Stomach smooth muscle (tissue), 2 donors: Measurements from ENCODE around the gene GET4.

Source experiments
- H3K27ac ChIP-seq: one replicate; pipeline ENCODE4 v1.7.0; 2013; ENCODE audit warnings: mild to moderate bottlenecking, low read length, inconsistent platforms
- H3K27me3 ChIP-seq, 2 donors: one replicate each; pipeline ENCODE4 v1.7.0; 2013; ENCODE audit warnings: low read length in 2 of 2; ENCODE audit not compliant: insufficient read depth in 2 of 2, control insufficient read depth in 1 of 2
- H3K36me3 ChIP-seq, 2 donors: one replicate each; pipeline ENCODE4 v1.7.0; 2013; ENCODE audit warnings: low read length in 2 of 2; ENCODE audit not compliant: control insufficient read depth in 2 of 2, insufficient read depth in 2 of 2
- H3K4me1 ChIP-seq: one replicate; pipeline ENCODE4 v1.7.0; 2013; ENCODE audit warnings: low read length; ENCODE audit not compliant: control insufficient read depth, insufficient read depth
- H3K4me3 ChIP-seq, 2 donors: one replicate each; pipeline ENCODE4 v1.7.0; 2013; ENCODE audit warnings: low read length in 2 of 2
- H3K9ac ChIP-seq, 2 donors: one replicate each; pipeline ENCODE4 v1.7.0; 2013; ENCODE audit warnings: low read length in 2 of 2, mild to moderate bottlenecking in 1 of 2
- H3K9me3 ChIP-seq, 2 donors: one replicate each; pipeline ENCODE4 v1.7.0; 2013; ENCODE audit warnings: low read length in 2 of 2; ENCODE audit not compliant: control insufficient read depth in 2 of 2
- donor health status: healthy.
- donor health status: Pancreatic carcinoma.

GET4 gene

DNA sequence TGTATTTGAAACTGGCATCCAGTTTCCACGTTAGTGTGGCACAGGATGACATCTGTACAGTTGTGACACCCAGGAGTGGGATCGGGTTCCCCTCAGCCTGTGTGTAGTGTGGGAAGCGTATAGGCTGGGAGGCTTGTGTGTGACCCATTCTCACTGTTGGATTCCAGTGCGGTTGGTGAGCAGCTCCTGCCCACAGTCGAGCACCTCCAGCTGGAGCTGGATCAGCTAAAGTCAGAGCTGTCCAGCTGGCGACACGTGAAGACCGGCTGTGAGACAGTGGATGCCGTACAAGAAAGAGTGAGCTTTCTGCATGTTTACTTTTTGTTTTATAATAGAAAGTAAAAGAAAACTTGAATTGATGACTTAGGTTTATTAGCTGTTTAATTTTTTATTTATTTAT, 18.7 kb upstream of the GET4 start:
- Histone ChIP-seq H3K4me1 (no peaks in the 10 kb centered on the region), H3K27me3 (no peaks in the 10 kb centered on the region), H3K27ac (no peak overlapping the region), H3K4me3 (no peak overlapping the region), H3K9me3 (no peaks in the 10 kb centered on the region), H3K9ac (no peak overlapping the region), H3K36me3 (peaks cover 83 to 85% of the 10 kb centered on the region in 2 donors)

- H3K36me3 ChIP-seq, result peaks cover 72 to 75% of the 10 kb centered on the region in 2 donors
- no peaks in the 10 kb centered on the region for H3K4me1 ChIP-seq
Measured at GRCh38 chr7:859359-860030, 16.9 kb upstream of the GET4 start.

DNA sequence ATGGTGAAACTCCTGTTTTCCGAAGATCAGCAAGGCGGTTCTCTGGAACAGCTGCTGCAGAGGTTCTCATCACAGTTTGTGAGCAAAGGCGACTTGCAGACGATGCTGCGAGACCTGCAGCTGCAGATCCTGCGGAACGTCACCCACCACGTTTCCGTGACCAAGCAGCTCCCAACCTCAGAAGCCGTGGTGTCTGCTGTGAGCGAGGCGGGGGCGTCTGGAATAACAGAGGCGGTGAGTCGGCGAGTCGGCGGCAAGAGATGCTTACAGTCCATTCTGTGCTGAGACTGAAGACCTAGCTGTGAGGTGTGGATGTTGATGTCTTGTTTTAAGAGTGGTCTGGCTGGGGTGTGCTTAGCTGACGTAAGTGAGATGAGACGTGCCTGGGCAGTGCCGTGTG, 16.2 kb upstream of the GET4 start:
- Histone ChIP-seq H3K4me3 (no peak overlapping the region), H3K27ac (no peak overlapping the region), H3K36me3 (peaks cover 73 to 74% of the 10 kb centered on the region in 2 donors), H3K27me3 (no peaks in the 10 kb centered on the region), H3K4me1 (no peaks in the 10 kb centered on the region), H3K9ac (no peak overlapping the region), H3K9me3 (no peaks in the 10 kb centered on the region)

More at GRCh38 chr7:859359-860030, 16.9 kb upstream of the GET4 start:
- no peak overlapping the region for H3K4me3 ChIP-seq
- no peak overlapping the region for H3K9ac ChIP-seq
- no peak overlapping the region for H3K27ac ChIP-seq
- no peaks in the 10 kb centered on the region for H3K9me3 ChIP-seq
- no peaks in the 10 kb centered on the region for H3K27me3 ChIP-seq

DNA sequence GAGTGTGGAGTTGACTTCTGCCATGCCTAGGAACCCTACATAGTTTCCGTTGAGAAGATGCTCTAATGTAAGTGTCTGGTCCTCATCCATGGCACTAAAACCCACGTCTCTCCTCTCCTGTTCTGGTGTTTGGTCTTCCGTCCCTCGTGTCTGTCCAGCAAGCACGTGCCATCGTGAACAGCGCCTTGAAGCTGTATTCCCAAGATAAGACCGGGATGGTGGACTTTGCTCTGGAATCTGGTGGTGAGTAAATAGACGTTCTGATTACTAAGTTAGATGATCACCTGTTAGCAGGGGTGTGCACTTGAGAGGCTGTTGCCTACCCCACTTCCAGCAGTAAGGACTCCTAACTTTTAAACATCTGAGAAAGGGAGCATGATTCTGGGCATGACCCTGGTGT, 15.1 kb upstream of the GET4 start:
- Histone ChIP-seq H3K9ac (no peak overlapping the region), H3K9me3 (no peaks in the 10 kb centered on the region), H3K27ac (no peak overlapping the region), H3K4me1 (no peaks in the 10 kb centered on the region), H3K27me3 (no peaks in the 10 kb centered on the region), H3K4me3 (no peak overlapping the region), H3K36me3 (peaks cover 75% of the 10 kb centered on the region in 2 donors)

- Histone ChIP-seq H3K4me1 (peaks cover 6% of the 10 kb centered on the region), H3K27ac (no peak overlapping the region), H3K9ac (no peak overlapping the region), H3K36me3 (peaks cover 71 to 74% of the 10 kb centered on the region in 2 donors), H3K27me3 (no peaks in the 10 kb centered on the region), H3K4me3 (no peak overlapping the region), H3K9me3 (no peaks in the 10 kb centered on the region)
Measured at GRCh38 chr7:862157-862556, 14.2 kb upstream of the GET4 start.

GRCh38 chr7:863106-863505, 13.2 kb upstream of the GET4 start:
- Histone ChIP-seq H3K36me3 (peaks cover 71 to 72% of the 10 kb centered on the region in 2 donors), H3K9me3 (no peaks in the 10 kb centered on the region), H3K9ac (no peak overlapping the region), H3K4me1 (peaks cover 15% of the 10 kb centered on the region), H3K27ac (no peak overlapping the region), H3K4me3 (no peak overlapping the region), H3K27me3 (no peaks in the 10 kb centered on the region)

- H3K27ac ChIP-seq, result peak overlapping the region; percentile 90
- no peaks in the 10 kb centered on the region for H3K27me3 ChIP-seq
- no peaks in the 10 kb centered on the region for H3K9me3 ChIP-seq
- H3K4me1 ChIP-seq, result peaks cover 28% of the 10 kb centered on the region
- H3K36me3 ChIP-seq, result peaks cover 53 to 61% of the 10 kb centered on the region in 2 donors
- H3K4me3 ChIP-seq, result no peak overlapping the region
- H3K9ac ChIP-seq, result peak overlapping the region in 1 of 2 donors; percentile 21
Measured at GRCh38 chr7:865921-866320, 10.4 kb upstream of the GET4 start.

DNA sequence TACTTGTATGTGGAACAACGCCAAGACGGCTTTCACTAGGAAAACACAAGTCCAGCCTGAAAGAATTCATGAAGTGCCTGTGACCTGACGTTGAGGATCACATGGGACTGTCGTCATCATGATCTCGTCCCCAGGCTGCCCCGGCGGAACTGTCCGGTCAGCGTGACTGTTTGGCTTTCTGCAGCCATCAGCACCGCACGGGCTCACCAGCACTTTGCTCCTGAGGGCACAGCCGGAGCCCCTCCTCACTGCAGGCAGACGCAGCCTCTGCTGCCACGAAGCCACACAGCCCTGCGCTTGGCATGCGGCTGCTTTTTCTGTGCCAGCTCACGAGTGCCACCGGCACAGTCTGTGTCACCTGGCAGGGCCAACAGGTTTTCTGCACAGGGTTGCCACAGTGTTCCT, 9.4 kb upstream of the GET4 start:
- Histone ChIP-seq H3K4me1 (peaks cover 30% of the 10 kb centered on the region), H3K27ac (peak overlapping the region; percentile 90), H3K9ac (peak overlapping the region; percentile 55 to 59), H3K27me3 (no peaks in the 10 kb centered on the region), H3K36me3 (peaks cover 47 to 56% of the 10 kb centered on the region in 2 donors), H3K9me3 (no peaks in the 10 kb centered on the region), H3K4me3 (peak overlapping the region; percentile 40 to 55)

GRCh38 chr7:867406-868188, 8.8 kb upstream of the GET4 start:
- Histone ChIP-seq H3K36me3 (peaks cover 47 to 57% of the 10 kb centered on the region in 2 donors), H3K4me3 (peak overlapping the region; percentile 40 to 55)

GRCh38 chr7:868189-868486, 8.2 kb upstream of the GET4 start:
- Histone ChIP-seq H3K4me1 (peaks cover 38% of the 10 kb centered on the region), H3K27ac (peak overlapping the region; percentile 90), H3K9ac (no peak overlapping the region), H3K4me3 (peak overlapping the region in 1 of 2 donors; percentile 55), H3K36me3 (peaks cover 47 to 56% of the 10 kb centered on the region in 2 donors), H3K9me3 (no peaks in the 10 kb centered on the region), H3K27me3 (no peaks in the 10 kb centered on the region)

More at GRCh38 chr7:867406-868188, 8.8 kb upstream of the GET4 start:
- Histone ChIP-seq H3K4me1 (peaks cover 36% of the 10 kb centered on the region), H3K27ac (peak overlapping the region; percentile 90), H3K9ac (peak overlapping the region; percentile 55 to 59), H3K27me3 (no peaks in the 10 kb centered on the region), H3K9me3 (no peaks in the 10 kb centered on the region)

DNA sequence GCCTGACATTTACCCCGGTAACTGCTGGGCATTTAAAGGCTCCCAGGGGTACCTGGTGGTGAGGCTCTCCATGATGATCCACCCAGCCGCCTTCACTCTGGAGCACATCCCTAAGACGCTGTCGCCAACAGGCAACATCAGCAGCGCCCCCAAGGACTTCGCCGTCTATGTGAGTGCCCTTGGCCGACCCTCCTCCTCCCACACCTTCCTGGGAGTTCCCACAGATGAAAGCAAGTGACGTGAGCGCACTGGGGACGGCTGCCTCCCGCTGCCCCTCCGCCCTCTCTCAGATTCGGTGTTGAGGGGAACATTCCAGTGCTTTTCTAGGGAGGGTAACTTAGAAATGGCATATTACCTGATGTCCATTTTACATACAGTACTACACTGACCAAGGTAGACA, 7.0 kb upstream of the GET4 start:
- Histone ChIP-seq H3K4me1 (peaks cover 49% of the 10 kb centered on the region), H3K27ac (peak overlapping the region; percentile 62), H3K27me3 (no peaks in the 10 kb centered on the region), H3K9ac (no peak overlapping the region), H3K9me3 (no peaks in the 10 kb centered on the region), H3K4me3 (no peak overlapping the region), H3K36me3 (peaks cover 40 to 55% of the 10 kb centered on the region in 2 donors)
